ENCODE data around the gene MST1R. TPM values are rescaled to one million over a fixed set of nuclear protein-coding genes. Genes with fewer than 3 reads are reported as not detected.

The MST1R gene
- total and polyA plus RNA-seq, 2 experiments from 2014 or later = 3.7 to 3.9 TPM

- Mint-ChIP-seq H3K36me3 (ENCODE audit: low read depth) (no peaks in the 10 kb centered on the region; the same call in 2 of the 3 replicates), H3K27me3 (ENCODE audit: insufficient read depth, low read depth, poor library complexity) (peaks cover 24% of the 10 kb centered on the region), H3K4me3 (no peak overlapping the region), H3K27ac (no peak overlapping the region), H3K9me3 (no peaks in the 10 kb centered on the region), H3K4me1 (peaks cover 26% of the 10 kb centered on the region)
- TF ChIP-seq STAT1 (IDR thresholded peaks at IDR 0.05; ENCODE audit: unreplicated experiment) (no peak), CREB1 (CRISPR knock-in tag; IDR thresholded peaks at IDR 0.05; ENCODE audit: low read depth) (no peak), NANOG (IDR thresholded peaks at IDR 0.05; ENCODE audit: borderline replicate concordance) (no peak), ZNF331 (CRISPR knock-in tag; IDR thresholded peaks at IDR 0.05; ENCODE audit: low read depth) (no peak), EZH2 (IDR thresholded peaks at IDR 0.05; ENCODE audit: low read depth, unreplicated experiment) (no peak), ZNF462 (CRISPR knock-in tag; IDR thresholded peaks at IDR 0.05) (no peak), EZH2phosphoT487 (IDR thresholded peaks at IDR 0.05; ENCODE audit: unreplicated experiment) (no peak), ZNF114 (CRISPR knock-in tag; IDR thresholded peaks at IDR 0.05) (no peak), JUNB (IDR thresholded peaks at IDR 0.05; ENCODE audit: unreplicated experiment) (no peak), ETS1 (IDR thresholded peaks at IDR 0.05) (no peak), POLR2AphosphoS5 (IDR thresholded peaks at IDR 0.05; ENCODE audit: low read depth) (no peak), REST (IDR thresholded peaks at IDR 0.05; ENCODE audit: unreplicated experiment) (no peak), CTCF (conservative IDR thresholded peaks at IDR 0.05; ENCODE audit: low read depth in 2 of 2) (no peak)
- DNase-seq (ENCODE audit: low spot score) (no peak), ATAC-seq (no peak)
- Histone ChIP-seq H3K4me3 (no peak overlapping the region), H3K27me3 (ENCODE audit: insufficient read depth) (peaks cover 11% of the 10 kb centered on the region; the same call in 1 of the 2 replicates), H3F3A (replicated peaks; ENCODE audit: low read depth) (peaks cover 22% of the 10 kb centered on the region), H3K4me1 (ENCODE audit: insufficient read depth) (peaks cover 16% of the 10 kb centered on the region), H3K9me2 (ENCODE audit: insufficient read depth) (no peaks in the 10 kb centered on the region), H3K4me2 (no peak overlapping the region), H3K27ac (ENCODE audit: low read depth) (no peak overlapping the region), H3K36me3 (ENCODE audit: insufficient read depth) (no peaks in the 10 kb centered on the region), H3K79me2 (replicated peaks; ENCODE audit: insufficient read depth) (no peaks in the 10 kb centered on the region), H4K20me1 (replicated peaks; ENCODE audit: insufficient read depth) (no peaks in the 10 kb centered on the region; the same call in 1 of the 2 replicates), H2AFZ (no peak overlapping the region)
These were observed 9.2 kb upstream of the MST1R start for GRCh38 chr3:49912881-49913281.
